ENCODE measurements around the gene S100B.

The S100B gene

GRCh38 chr21:46600978-46601377 lies 3.9 kb downstream of the S100B start:
- Histone ChIP-seq H3K4me1 (peaks cover 0 to 10% (median 2%) of the 10 kb centered on the region in 4 donors), H3K36me3 (no peaks in the 10 kb centered on the region), H3K9me3 (no peaks in the 10 kb centered on the region), H3K27me3 (peaks cover 0 to 5% of the 10 kb centered on the region in 2 donors), H3K4me3 (no peak overlapping the region), H3K27ac (no peak overlapping the region)
- intact Hi-C loops (cut with DNase I; ENCODE audit: low total_unique reads), result no loop called here
- TF ChIP-seq CTCF (IDR thresholded peaks at IDR 0.05), result no peak
- DNase-seq, result no peak

GRCh38 chr21:46600305-46600704 lies 4.6 kb downstream of the S100B start:
- no peak overlapping the region for H3K4me3 ChIP-seq
- peaks cover 0 to 10% (median 2%) of the 10 kb centered on the region in 4 donors for H3K4me1 ChIP-seq
- intact Hi-C loops (cut with DNase I; ENCODE audit: low total_unique reads), result no loop called here
- TF ChIP-seq CTCF (IDR thresholded peaks at IDR 0.05), result no peak
- DNase-seq, result no peak
- H3K9me3 ChIP-seq, result no peaks in the 10 kb centered on the region
- no peak overlapping the region for H3K27ac ChIP-seq
- peaks cover 0 to 4% of the 10 kb centered on the region in 2 donors for H3K27me3 ChIP-seq
- no peaks in the 10 kb centered on the region for H3K36me3 ChIP-seq

- peaks cover 0 to 4% of the 10 kb centered on the region in 2 donors for H3K27me3 ChIP-seq
- no peak overlapping the region for H3K27ac ChIP-seq
Measured at GRCh38 chr21:46598581-46599572, 6.0 kb downstream of the S100B start.

GRCh38 chr21:46597896-46598343 lies 7.0 kb downstream of the S100B start:
- H3K4me1 ChIP-seq, result peaks cover 0 to 10% (median 2%) of the 10 kb centered on the region in 4 donors
- no peak overlapping the region for H3K27ac ChIP-seq
- H3K4me3 ChIP-seq, result no peak overlapping the region
- H3K36me3 ChIP-seq, result no peaks in the 10 kb centered on the region
- intact Hi-C loops (cut with DNase I; ENCODE audit: low total_unique reads), result no loop called here
- H3K9me3 ChIP-seq, result peaks cover 0 to 13% (median 0%) of the 10 kb centered on the region in 3 donors
- no peak for DNase-seq
- H3K27me3 ChIP-seq, result peaks cover 0 to 4% of the 10 kb centered on the region in 2 donors
- no peak for TF ChIP-seq CTCF (IDR thresholded peaks at IDR 0.05)

More at GRCh38 chr21:46598581-46599572, 6.0 kb downstream of the S100B start:
- no peak for DNase-seq
- H3K9me3 ChIP-seq, result peaks cover 0 to 11% (median 0%) of the 10 kb centered on the region in 3 donors
- TF ChIP-seq CTCF (IDR thresholded peaks at IDR 0.05), result no peak
- no peaks in the 10 kb centered on the region for H3K36me3 ChIP-seq
- H3K4me3 ChIP-seq, result no peak overlapping the region
- intact Hi-C loops (cut with DNase I; ENCODE audit: low total_unique reads), result no loop called here
- H3K4me1 ChIP-seq, result peaks cover 0 to 10% (median 2%) of the 10 kb centered on the region in 4 donors

- intact Hi-C loops (cut with DNase I; ENCODE audit: low total_unique reads), result no loop called here
- Histone ChIP-seq H3K9me3 (peaks cover 0 to 16% (median 0%) of the 10 kb centered on the region in 3 donors), H3K27ac (no peak overlapping the region), H3K4me1 (peaks cover 0 to 10% (median 2%) of the 10 kb centered on the region in 4 donors), H3K36me3 (no peaks in the 10 kb centered on the region), H3K4me3 (no peak overlapping the region), H3K27me3 (peaks cover 0 to 4% of the 10 kb centered on the region in 2 donors)
- no peak for DNase-seq
- TF ChIP-seq CTCF (IDR thresholded peaks at IDR 0.05), result no peak
Measured at GRCh38 chr21:46597031-46597430, 7.9 kb downstream of the S100B start.

All from tibial artery (tissue), 4 donors.